SW 1271 (cell line): Measurements from ENCODE around the gene CDK17.

Source experiments
- DNase-seq, 2 experiments: peaks; one replicate each; lab custom pipeline; 2025; lab: John Stamatoyannopoulos, UW

CDK17 gene

DNA sequence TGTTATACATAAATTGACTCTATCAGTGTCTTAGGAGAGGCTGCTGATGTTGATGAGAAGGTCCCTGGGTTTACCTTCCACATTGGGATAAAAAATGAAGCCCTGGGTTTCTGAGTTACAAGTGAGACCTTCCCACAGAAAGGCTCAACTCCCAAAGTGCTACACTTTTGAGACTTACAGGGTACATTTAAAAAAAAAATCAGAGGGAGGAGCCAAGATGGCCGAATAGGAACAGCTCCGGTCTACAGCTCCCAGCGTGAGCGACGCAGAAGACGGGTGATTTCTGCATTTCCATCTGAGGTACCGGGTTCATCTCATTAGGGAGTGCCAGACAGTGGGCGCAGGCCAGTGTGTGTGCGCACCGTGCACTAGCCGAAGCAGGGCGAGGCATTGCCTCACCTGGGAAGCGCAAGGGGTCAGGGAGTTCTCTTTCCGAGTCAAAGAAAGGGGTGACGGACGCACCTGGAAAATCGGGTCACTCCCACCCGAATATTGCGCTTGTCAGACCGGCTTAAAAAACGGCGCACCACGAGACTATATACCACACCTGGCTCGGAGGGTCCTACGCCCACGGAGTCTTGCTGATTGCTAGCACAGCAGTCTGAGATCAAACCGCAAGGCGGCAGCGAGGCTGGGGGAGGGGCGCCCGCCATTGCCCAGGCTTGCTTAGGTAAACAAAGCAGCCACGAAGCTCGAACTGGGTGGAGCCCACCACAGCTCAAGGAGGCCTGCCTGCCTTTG is 84.3 kb downstream of the CDK17 start:
- DNase-seq, result peak in 1 of 2 experiments; percentile 38

DNA sequence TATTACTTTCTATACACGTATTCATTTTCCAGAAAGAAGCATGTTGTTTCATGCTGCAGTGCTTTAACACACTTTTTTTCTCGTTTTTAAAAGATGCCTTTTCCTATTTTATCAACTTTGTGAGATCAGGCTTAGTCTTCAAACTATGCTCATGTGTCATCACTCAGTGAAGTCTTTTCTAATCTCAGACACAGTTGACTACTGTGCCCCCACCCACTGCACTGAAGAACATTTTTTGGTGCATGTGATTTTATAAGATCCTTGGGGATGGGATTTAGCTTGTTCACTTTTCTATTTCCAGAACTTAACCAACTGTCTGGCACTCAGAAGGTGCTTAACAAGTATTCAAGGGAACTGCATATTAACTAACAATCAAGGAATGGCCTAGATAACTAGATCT is 85.5 kb downstream of the CDK17 start:
- DNase-seq, result no peak

DNA sequence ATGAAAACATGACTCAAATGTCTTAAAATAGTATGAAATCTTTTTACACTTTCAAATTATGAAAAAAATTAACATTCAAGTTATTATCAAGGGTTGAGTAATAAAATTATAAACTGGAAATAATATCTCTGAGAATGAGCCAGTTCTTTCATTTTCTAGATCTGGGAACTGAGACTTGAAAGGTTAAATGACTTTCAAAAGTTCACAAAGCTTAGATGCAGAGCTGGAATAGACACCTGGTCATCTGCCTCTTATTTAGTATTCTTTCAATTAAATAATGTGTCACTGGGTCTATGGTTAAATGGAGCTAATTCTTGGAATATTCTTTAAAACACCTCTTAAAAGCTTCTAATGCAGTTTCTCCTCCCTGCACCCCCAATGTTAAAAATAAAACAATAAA is 86.6 kb downstream of the CDK17 start:
- DNase-seq, result no peak

DNA sequence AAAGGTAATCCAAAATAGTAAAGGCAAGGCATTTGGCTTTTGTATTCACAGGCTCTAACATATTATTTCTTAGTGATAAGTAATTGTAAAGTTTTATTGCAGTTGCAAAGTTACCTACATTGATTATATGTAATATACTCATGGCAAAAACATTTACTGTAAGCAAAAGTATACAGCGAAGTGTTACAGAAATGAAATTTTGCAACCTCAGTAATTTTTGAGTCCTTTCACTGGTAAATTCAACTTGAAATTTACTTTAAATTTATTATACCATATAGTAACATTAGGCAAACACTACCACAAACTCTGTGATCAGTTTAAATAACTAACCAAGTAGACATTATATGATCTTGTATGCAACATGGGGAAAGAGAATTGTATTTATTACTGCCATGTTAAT is 89.0 kb downstream of the CDK17 start:
- DNase-seq, result no peak

DNA sequence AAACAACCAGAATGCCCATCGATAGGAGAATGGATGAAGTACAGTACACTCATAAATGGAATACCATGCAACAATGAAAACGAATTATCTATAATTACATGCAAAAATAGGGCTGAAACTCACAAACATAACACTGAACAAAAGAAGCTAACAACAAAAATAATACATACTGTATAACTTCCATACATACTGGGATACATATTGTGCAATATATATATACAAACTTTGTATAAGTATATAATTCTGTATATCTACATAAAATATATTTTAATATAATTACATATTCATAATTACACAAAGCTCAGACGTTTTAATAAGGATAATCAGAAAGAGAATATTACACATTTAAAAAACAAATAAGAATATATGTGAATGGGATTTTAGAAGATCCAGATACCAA is 90.2 kb downstream of the CDK17 start:
- DNase-seq, result no peak

DNA sequence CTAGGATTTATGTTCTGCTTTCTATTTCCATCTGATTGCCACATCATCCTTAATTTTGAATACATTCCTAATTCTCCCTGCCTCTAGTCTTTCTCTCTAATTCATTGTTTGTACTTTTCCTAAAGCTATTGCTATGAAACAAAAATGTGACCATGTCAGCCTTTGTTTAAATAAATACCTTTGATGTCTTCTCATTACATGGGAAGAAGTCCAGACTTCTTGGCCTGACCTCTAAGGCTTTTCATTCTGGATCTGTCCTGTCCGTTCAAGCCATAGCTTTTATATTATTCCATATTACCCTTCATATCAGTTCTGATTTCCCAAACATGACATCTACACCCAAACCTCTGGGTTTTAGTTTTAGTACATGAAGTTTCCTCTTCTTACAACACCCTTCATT is 91.4 kb downstream of the CDK17 start:
- DNase-seq, result no peak

DNA sequence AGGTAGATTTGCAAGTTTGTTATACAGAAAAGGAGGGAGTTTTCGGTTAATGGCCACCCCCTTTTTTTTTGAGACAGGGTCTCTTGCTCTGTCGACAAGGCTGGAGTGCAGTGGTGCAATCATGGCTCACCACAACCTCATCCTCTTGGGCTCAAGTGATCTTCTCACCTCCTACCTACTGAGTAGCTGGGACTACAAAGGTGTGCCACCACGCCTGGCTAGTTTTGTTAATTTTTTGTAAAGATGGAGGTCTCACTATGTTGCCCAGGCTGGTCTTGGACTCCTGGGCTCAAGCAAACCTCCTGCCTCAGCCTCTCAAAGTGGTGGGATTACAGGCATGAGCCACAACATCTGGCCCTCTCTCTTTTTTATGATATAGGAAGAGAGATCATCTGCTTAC is 94.6 kb downstream of the CDK17 start:
- no peak for DNase-seq

DNA sequence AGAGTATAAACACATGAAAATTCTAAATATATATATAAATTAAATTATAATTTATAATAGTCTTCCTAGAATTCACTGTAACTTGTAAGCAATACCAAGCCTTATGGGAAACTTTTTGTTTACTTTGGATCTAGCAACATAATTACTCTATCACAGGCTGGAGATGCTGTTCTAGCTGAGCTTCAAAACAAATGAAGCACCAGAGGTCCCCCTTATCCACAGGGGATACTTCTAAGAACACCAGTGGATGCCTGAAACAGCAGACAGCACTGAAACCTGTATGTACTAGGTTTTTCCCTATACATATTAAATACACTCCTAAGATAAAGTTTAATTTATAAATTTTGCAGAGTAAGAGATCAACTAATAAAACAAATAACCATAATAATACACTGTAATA is 96.6 kb downstream of the CDK17 start:
- no peak for DNase-seq

DNA sequence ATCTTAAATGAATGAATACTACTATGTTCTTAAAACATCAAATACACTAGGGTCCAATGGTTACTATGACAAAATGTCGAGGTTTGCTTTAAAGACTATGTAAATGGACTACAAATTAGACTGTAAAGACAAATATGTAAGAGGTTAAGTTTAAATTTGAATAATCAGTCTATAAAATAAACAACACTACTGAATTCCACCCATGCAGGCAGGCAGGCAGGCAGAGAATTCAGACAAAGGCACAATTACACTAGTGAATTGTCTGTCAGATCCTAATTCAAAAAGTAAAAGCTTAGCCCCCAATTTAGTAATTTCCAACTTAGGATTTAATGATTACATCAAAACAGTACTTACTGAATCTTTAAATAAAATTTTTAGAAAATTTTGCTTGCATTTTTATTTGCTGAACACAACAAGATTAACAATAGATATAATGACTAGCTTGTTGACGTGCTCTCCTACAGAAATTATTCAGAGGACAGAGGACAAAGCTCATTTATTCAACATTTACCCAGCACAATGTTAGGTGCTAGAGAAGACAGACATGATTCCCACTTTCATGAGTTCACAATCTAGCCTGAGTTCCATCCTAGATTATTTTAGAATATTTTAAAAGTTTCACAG is 97.4 kb downstream of the CDK17 start:
- DNase-seq, result no peak

DNA sequence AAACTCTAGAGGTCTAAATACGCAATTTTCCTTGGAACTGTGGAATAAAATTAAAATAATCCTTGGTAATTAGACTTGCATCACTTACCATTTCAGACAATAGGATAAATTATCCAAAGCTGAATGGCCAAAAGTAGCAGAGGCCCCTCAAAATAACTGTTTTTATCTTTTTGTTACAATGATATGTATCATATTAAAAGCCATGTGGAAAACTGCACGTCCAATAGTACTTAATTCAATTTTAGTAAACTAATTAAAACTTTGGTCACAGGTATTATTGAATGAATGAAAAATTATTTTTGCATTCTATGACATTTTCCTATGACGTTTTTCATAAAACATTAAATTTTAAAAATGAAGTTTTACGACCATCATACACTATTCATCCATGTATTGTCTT is 98.5 kb downstream of the CDK17 start:
- no peak for DNase-seq

DNA sequence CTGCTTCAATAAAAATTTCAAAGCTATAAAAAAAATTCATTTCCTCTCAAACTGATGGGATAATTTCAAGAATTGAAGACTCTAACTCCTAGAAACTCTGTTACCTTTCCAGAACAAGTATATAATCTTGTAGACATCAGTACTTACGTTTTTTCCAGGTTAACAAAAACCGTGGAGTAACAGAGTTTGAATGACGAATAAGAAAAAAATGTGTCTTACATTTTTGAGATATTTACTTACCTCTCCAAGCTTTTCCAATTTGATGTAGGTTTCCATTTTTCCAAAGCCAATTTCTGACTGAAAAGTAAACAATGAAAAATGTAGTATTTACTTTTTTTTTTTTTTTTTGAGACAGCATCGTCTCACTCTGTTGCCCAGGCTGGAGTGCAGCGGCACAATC is 100.2 kb downstream of the CDK17 start:
- DNase-seq, result no peak

DNA sequence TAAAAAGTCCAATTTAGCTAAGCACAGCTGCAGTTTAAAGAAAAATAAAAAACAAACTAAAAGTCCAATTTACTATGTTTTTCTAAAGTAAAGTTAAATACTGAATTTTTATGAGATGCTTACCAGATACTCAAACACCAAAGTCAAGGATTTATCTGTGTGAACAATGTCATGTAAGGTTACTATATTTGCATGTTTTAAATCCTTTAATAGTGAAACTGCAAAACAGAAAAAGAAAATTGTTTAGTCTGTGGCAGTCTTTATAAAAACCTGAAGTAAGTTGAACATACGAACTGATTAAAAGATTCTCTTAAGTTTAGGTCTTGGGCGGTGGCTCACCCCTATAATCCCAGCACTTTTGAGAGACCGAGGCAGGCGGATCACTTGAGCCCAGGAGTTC is 102.7 kb downstream of the CDK17 start:
- no peak for DNase-seq

DNA sequence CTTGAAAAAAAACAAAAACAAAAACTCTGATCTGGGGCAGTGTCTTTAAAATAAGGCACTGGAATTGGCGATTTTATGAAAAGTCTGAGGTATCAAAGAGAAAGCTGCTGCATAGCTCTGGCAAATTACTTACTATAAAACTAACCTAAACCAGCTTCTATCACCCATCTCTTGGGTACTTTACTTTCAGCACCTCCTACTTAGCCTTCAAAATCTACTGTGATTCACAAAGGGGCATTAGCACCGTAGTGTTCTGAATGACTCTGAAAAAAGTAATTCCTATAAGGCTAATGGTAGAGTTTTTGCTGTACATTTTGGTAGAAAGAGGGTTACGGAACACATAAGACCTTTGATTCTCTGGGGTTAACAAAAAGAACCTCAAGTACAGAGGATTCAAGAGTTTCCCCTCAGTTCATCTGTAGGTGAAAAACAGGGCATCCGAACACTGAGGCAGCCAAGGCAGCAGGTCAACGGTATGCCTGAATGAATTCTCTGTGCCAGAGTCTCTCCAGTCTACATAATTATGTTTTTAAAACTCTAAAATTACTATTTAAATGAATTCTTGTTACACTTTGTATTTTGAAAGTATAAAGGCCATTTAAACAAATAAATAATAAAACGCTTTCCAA is 104.6 kb downstream of the CDK17 start:
- DNase-seq, result no peak

DNA sequence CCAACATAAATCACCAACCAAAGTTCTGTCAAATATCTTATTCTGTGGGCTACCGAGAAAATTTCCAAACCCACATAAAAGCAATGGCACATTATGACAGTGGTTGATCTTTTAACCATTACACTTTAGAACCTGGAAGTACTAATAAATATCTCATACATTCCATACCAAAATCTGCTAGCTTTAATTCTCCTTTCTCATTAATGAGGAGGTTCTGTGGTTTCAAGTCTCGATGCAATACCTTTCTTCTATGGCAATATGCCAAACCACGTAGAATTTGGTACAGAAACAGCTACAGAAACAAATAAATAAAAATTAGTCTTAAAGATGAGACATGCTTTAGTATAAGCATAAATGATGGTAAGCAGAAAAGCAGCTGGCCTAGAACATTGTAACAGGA is 105.4 kb downstream of the CDK17 start:
- DNase-seq, result no peak

DNA sequence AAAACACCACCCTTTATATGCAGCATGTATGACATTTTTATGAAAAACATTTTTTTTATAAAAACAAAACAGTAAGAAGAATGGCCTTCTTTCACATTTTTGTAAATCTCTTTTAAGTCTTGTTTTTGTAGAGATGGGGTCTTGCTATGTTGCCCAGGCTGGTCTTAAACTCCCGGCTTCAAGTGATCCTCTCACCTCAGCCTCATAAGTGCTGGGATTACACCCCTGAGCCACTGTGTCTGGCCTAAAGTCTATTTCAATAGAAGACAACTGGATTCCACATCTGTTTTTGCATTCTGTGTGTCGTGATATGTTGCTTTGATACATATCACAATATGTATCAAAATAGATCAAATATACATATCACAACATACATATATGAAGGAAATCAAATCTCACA is 107.1 kb downstream of the CDK17 start:
- no peak for DNase-seq

DNA sequence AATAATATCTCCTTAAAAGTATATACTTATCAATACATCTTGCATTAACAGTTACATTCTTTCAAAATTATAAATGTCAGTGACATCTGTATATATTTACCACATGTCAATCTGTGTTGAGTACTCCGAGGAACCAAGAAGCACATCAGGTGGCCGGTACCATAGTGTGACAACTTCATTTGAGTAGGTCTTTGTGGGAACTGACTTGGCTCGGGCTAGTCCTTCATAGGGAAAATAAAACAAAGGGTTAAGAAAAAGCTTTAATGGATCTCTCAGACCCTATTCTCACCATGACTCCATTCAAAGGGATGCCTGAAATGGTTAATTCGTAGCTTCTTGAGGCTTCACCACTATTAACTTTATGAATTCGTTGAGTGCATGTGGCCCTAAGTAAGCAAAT is 111.2 kb downstream of the CDK17 start:
- no peak for DNase-seq

DNA sequence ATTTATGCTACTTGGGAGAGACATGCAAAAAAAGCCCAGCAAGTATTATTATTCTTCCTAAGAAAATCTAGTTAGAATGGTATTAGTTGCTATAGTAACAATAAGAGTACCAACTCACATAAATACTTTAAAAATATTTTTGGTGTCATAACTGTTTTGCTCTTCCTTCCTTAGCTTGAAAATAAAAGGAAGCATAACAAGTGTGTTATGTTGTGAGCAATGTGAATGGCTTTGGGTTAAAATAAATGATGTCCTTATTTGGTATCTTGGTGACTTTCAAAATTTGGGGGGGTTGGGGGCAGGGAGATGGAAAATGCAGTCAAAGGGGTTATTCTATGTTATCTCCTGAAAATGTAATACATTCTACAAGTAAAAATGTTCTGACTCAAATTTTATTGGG is 115.1 kb downstream of the CDK17 start:
- DNase-seq, result no peak

DNA sequence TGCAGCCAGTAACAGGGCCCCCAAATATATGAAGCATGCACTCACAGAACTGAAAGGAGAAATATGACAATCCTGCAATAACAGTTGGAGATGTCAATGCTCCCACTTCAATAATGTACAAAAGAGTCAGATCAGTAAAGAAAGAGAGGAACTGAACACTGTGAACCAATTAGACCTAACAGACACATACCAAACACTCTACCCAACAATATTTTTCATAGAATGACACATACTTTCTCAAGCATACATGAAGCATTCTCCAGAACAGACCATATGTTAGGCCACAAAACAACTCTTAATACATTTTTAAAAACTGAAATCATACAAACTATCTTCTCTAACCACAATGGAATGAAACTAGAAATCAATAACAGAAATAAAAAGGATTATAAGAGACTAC is 125.9 kb downstream of the CDK17 start:
- DNase-seq, result no peak

DNA sequence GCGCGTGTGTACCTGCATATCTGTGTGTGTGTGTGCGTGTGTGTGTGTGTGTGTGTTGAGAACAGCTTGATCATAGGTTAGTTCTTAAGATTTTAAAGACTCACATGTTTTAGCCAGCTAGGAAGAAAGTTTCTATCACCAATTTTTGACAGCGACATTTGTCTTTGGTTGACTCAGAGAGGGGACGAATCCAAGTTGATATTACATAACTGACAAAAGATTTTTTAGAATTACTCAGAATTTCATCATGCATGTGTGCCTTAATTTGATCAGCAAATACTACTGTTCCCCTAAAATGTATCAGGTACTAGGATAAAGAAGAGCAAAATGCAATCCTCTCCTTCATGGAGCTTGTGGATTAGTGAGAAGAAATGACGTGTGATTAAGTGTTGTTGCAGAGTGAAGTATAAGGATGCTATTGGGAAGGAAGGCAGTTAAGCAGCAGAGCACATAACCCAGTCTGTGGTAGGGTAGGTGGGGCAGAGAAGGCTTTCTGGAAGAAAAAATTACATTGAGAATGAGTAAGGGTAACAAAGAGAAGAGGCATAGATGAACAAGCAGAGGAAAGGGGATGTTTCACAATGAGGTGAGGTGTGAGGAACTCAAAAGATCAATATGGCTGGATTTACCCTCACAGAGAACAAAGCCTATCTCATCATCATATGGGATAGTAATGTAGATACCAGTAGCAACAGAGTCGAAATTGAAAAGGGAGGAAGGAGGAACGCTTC is 128.6 kb downstream of the CDK17 start:
- DNase-seq, result no peak

DNA sequence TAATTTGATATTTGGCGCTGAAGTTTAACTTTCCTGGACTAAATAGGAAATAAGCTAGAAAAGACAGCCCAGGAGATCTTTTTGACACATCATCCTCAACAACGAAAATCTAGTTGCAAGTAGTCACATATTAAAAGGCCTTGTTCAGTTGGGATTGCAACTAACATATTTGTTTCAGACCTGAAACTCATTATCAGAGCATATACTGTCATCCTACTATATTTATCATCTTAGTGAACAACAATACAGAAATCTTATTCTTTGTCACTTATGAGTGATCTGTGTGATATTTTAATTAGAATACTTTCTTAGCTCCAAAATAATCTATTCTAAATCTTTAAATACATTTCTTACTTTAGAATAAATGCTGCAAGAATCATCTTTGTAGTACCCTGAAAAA is 134.0 kb downstream of the CDK17 start:
- DNase-seq, result no peak

DNA sequence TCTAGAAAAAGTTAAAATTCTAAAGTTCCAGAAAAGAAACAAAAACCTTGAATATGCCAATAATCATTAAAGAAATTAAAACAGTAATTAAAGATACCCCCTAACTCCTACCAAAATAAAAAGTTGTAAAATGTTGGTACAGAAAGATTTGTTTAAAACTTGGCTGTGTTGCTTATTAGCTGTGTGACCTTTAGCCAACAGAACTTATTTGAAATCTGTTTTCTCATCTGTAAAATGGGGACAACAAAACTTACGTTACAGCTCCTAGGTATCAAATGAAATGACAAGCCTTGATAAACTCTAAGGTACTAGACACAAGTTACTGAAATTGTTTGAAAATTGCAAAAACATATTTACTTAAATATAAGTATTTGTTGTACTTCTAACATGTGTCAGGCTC is 134.4 kb downstream of the CDK17 start:
- DNase-seq, result no peak

DNA sequence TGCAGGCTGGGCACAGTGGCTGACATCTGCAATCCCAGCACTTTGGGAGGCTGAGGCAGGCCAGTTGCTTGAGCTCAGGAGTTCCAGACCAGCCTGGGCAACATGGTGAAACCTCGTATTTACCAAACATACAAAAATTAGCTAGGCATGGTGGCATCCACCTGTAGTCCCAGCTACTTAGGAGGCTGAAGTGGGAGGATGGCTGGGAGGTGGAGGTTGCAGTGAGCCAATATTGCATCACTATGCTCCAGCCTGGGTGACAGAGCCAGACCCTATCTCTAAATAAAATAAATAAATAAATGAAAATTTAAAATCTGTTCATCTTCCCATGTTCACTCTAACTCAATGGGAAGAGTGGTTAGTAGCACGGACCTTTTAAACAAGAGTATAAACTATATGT is 134.8 kb downstream of the CDK17 start:
- no peak for DNase-seq

DNA sequence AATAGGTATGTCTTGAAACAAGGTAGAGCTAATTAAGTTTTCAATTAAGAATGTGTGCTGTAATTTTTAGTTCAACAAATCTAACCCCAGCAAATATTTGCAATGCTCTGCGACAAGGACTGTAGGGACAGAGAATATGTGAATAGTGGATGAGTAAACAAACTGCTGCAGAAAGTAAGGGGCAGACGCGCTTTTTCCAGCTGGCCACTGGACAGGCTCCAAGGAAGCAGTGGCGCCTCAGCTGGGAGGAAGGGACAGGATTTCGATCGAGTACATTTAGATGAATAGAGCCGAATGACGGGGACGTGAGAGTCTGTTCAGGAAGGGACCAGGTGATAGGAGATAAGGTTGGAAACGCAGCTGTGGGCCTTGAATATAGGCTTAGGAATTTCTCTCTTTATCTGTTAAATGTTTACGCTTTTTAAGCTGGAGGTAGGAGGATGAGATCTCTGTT is 136.8 kb downstream of the CDK17 start:
- no peak for DNase-seq
